Fibroblast of villous mesenchyme (primary cell): ENCODE results near the gene DUS2. TPM values are rescaled to one million over a fixed set of nuclear protein-coding genes. Genes with fewer than 3 reads are reported as not detected.

Experiments used
- DNase-seq: peaks from one replicate; pipeline ENCODE4 v3.0.0-alpha.2; 2010; ENCODE audit warnings: low read depth
- H3K4me3 ChIP-seq: 2 replicates; pipeline ENCODE4 v1.5.1; 2011; ENCODE audit warnings: low read depth, mild to moderate bottlenecking, low read length
- CTCF ChIP-seq: IDR thresholded peaks from 2 replicates; pipeline ENCODE4 v1.5.1; 2012; ENCODE audit warnings: low read depth, mild to moderate bottlenecking, low read length; ENCODE audit not compliant: insufficient read depth
- total RNA-seq: library from RNA; depleted of rRNA; stranded (reverse); fragments of >200 nt; gene quantifications from 2 replicates; pipeline ENCODE4 v1.2.3, GENCODE V29; 2012

The DUS2 gene
- total RNA-seq, 1 donor, result 19.4 TPM

DNA sequence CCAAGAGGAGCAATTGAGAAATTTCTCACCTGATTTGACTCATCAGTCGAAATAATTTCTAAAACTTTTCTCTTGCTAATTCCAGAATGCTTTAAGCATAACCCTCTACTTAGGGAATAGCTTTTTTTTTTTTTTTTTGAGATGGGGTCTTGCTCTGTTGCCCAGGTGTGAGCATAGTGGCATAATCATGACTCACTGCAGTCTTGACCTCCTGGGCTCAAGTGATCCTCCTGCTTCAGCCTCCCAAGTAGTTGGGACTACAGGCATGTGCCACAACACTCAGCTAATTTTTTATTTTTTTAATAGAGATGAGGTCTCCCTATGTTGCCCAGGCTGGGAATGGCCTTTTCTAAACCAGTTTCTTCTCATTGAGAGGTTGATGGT is 48.4 kb downstream of the DUS2 start:
- TF ChIP-seq CTCF, result no peak
- DNase-seq, result no peak
- H3K4me3 ChIP-seq, result no peak overlapping the region

DNA sequence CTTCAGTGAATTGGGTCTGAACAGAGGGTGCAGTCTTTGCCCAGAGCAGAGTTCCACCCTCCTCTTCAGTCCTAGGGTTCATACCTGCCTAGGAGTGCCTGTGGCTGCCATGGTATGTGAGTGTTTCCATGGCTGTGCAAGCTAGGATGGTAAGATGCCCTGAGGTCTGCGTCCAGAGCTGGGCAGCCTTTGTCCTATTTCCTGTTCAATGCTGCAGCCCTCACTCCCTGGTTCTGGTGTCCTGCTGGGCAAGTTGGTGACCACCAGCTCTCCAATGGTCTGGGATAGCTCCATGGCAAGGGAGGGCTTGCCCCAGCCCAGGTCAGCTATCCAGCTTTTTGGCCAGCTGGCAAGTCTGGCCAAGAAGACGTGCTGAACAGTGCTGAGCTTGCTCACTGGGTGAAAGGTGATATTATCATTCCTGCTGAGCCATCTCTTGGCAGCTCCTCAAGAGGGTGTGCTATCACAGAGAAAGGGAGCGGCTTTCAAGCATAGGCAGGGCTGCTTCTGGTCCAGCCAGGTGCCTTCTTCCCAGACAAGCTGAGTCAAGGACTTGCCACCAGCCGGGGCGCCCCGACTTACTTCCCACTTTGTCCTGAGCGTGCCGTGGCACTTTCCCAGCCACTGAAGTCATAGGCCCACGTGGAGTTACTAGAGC is 49.1 kb downstream of the DUS2 start:
- H3K4me3 ChIP-seq, result no peak overlapping the region
- no peak for TF ChIP-seq CTCF
- DNase-seq, result peak; percentile 89

GRCh38 chr16:68073902-68074760 is 51.0 kb downstream of the DUS2 start:
- DNase-seq, result no peak
- TF ChIP-seq CTCF, result no peak
- no peak overlapping the region for H3K4me3 ChIP-seq

DNA sequence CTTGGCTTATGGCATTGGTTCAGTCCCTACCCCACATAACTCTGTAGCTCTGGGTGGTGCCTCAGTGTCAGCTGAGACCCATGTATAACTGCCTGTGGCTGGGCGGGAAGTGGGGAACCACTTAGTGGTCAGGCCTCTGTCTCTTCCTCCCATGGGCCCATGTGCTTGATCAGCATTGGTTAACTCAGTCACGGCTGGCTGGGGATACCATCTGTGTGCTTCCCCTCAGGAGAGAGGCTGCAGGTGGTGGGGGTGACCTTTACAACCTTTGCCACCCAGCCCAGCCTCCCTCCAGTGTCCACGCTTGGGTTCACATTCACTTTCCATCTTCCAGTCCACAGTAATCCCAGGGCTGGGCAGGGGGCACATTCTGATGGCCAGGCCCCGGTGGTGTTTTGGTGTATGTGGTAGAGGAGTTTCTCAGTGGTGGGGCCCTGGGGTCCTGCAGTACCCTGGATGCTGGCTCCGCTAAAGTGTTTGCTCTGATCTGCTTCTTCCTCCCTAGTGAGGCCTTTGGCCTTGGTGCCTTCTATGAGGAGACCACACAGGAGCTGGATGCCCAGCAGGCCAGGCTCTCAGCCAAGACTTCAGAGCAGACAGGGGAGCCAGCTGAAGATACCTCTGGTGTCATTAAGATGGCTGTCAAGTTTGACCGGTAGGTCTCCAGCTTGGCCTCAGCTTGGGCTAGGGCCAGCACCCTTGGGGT is 51.9 kb downstream of the DUS2 start:
- no peak for DNase-seq
- no peak overlapping the region for H3K4me3 ChIP-seq
- no peak for TF ChIP-seq CTCF

DNA sequence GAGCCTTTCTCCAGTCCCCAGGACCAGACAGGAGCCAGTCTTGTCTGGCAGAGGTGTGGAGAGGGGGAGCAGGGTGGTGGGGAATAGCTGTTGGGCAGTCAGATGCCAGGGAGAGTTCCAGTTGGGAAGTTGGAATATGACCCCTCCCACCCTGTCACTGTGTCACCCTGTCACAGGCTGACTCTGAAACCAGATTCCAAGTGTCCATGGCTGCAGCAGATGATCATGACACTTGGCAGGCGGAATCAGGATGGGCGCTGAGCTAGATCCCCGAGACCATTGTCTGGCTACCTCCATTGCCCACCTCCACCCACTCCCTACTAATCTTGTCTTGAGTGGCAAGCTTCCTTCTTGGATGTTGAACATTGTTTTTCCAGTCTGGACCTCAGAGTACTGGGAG is 52.9 kb downstream of the DUS2 start:
- no peak for DNase-seq
- no peak overlapping the region for H3K4me3 ChIP-seq
- TF ChIP-seq CTCF, result no peak

- H3K4me3 ChIP-seq, result no peak overlapping the region
- no peak for DNase-seq
- no peak for TF ChIP-seq CTCF
These were observed 53.5 kb downstream of the DUS2 start for GRCh38 chr16:68076560-68076959.
